A549 (cell line): ENCODE measurements around the gene TJP3. TPM values are rescaled to one million over a fixed set of nuclear protein-coding genes. Genes with fewer than 3 reads are reported as not detected.
A peak's percentile ranks its signal among the peaks of the same experiment; 100 is the strongest.

Experiments used
- ATAC-seq, 2 experiments: fragments of 200-7000 bp in 1 of 2; fragments of >200 bp in 1 of 2; cut with Nextera tagmentation in 1 of 2; cut with Tn5 transposase in 1 of 2; 3 replicates each; pipeline versions ENCODE4 v1.8.0 to v1.9.1; 2018 to 2020; ENCODE audit warnings: mild to moderate bottlenecking in 1 of 2, moderate library complexity in 1 of 2
- CTCF ChIA-PET: fragments of 300-600 bp; sonication (Branson Sonifier 250); formaldehyde crosslinking; extraction: SDS; loops from one replicate; lab custom pipeline; 2021; ENCODE audit warnings: antibody characterized with exemption, inconsistent platforms; lab: Yijun Ruan, JAX
- POLR2A ChIA-PET: fragments of 350-600 bp; formaldehyde crosslinking; extraction: SDS; loops from one replicate; lab custom pipeline; 2021; ENCODE audit warnings: antibody characterized with exemption, inconsistent platforms; lab: Yijun Ruan, JAX
- DNase-seq, 2 experiments: peaks; one replicate each; pipeline versions ENCODE4 v3.0.0 to v3.0.0-alpha.2; 2011 to 2016; ENCODE audit warnings: low read depth in 1 of 2, low spot score in 1 of 2
- FAIRE-seq: peaks from 2 replicates; lab custom pipeline; 2011; peaks lifted over from hg19 to GRCh38; lab: Jason Lieb, UNC
- H3K27ac ChIP-seq, 2 experiments: fragments of >200 bp; sonication (Bioruptor Twin); formaldehyde crosslinking; 3 replicates each; pipeline ENCODE4 v1.5.1; 2016 to 2017
- H3K4me1 ChIP-seq: fragments of >200 bp; sonication (Bioruptor Twin); formaldehyde crosslinking; 3 replicates; pipeline ENCODE4 v1.6.1; 2016
- H3K4me2 ChIP-seq: fragments of >200 bp; sonication (Bioruptor Twin); formaldehyde crosslinking; 3 replicates; pipeline ENCODE4 v1.6.1; 2016
- H3K4me3 ChIP-seq: fragments of >200 bp; sonication (Bioruptor Twin); formaldehyde crosslinking; 3 replicates; pipeline ENCODE4 v1.5.1; 2016
- H3K9me3 ChIP-seq: fragments of >200 bp; sonication (Bioruptor Twin); formaldehyde crosslinking; 3 replicates; pipeline ENCODE4 v1.6.1; 2016
- CBX2 ChIP-seq: fragments of 200-600 bp; sonication (generic); IDR thresholded peaks from 2 replicates; pipeline ENCODE4 v1.6.1; 2016; ENCODE audit warnings: low read depth, mild to moderate bottlenecking, borderline replicate concordance
- CEBPB ChIP-seq, 2 experiments: fragments of >200 bp in 1 of 2; sonication (Bioruptor Twin) in 1 of 2; formaldehyde crosslinking in 1 of 2; IDR thresholded peaks; 2 replicates each; pipeline ENCODE4 v1.6.1; 2012 to 2016
- CTCF ChIP-seq: fragments of >200 bp; sonication (Bioruptor Twin); formaldehyde crosslinking; IDR thresholded peaks from 3 replicates; pipeline ENCODE4 v1.5.1; 2016
- EHMT2 ChIP-seq: fragments of 200-600 bp; sonication (generic); IDR thresholded peaks from 2 replicates; pipeline ENCODE4 v1.6.1; 2016; ENCODE audit warnings: antibody characterized with exemption, low read depth, mild to moderate bottlenecking, moderate library complexity
- FOSB ChIP-seq: fragments of 250-450 bp; sonication (Bioruptor Pico); IDR thresholded peaks from 2 replicates; pipeline ENCODE4 v1.5.0; 2020; ENCODE audit warnings: mild to moderate bottlenecking, moderate library complexity
- FOSL2 ChIP-seq, 2 experiments: fragments of 450-650 bp in 1 of 2; fragments of >200 bp in 1 of 2; sonication (Bioruptor Twin) in 1 of 2; formaldehyde crosslinking; IDR thresholded peaks; 2 replicates each; pipeline versions ENCODE4 v1.5.0 to v1.6.1; 2016 to 2020; ENCODE audit warnings: mild to moderate bottlenecking in 1 of 2, moderate library complexity in 1 of 2
- FOXS1 ChIP-seq: fragments of 250-450 bp; sonication (Bioruptor Pico); IDR thresholded peaks from 2 replicates; pipeline ENCODE4 v1.5.0; 2020; ENCODE audit warnings: mild to moderate bottlenecking, moderate library complexity
- HES2 ChIP-seq: fragments of >200 bp; sonication (Bioruptor Twin); formaldehyde crosslinking; IDR thresholded peaks from 2 replicates; pipeline ENCODE4 v1.6.1; 2016
- HMGXB4 ChIP-seq: fragments of 250-450 bp; sonication (Bioruptor Pico); IDR thresholded peaks from 2 replicates; pipeline ENCODE4 v1.5.0; 2021; ENCODE audit warnings: mild to moderate bottlenecking, moderate library complexity, borderline replicate concordance
- HOXA7 ChIP-seq: fragments of 250-450 bp; sonication (Bioruptor Pico); IDR thresholded peaks from 2 replicates; pipeline ENCODE4 v1.5.0; 2020; ENCODE audit warnings: mild to moderate bottlenecking, moderate library complexity
- JUNB ChIP-seq: fragments of >200 bp; sonication (Bioruptor Twin); formaldehyde crosslinking; IDR thresholded peaks from 2 replicates; pipeline ENCODE4 v1.6.1; 2016
- KDM1A ChIP-seq: fragments of 200-600 bp; sonication (generic); IDR thresholded peaks from 2 replicates; pipeline ENCODE4 v1.6.1; 2016; ENCODE audit warnings: low read depth, mild to moderate bottlenecking
- MAFK ChIP-seq: fragments of 450-650 bp; IDR thresholded peaks from 2 replicates; pipeline ENCODE4 v1.6.1; 2014; ENCODE audit not compliant: partially characterized antibody
- MYC ChIP-seq: IDR thresholded peaks from 2 replicates; pipeline ENCODE4 v1.6.1; 2012; ENCODE audit warnings: mild to moderate bottlenecking, inconsistent platforms, low read length, improper control_type of control experiment, borderline replicate concordance
- NFE2L2 ChIP-seq: fragments of 150-350 bp; conservative IDR thresholded peaks from 2 replicates; pipeline ENCODE4 v1.6.1; 2014; ENCODE audit warnings: low read length
- PBX3 ChIP-seq: IDR thresholded peaks from 2 replicates; pipeline ENCODE4 v1.6.1; 2012
- PHF8 ChIP-seq: fragments of 200-600 bp; sonication (generic); IDR thresholded peaks from 2 replicates; pipeline ENCODE4 v1.6.1; 2016; ENCODE audit warnings: low read depth, mild to moderate bottlenecking, antibody characterized with exemption, moderate library complexity, borderline replicate concordance
- POLR2AphosphoS2 ChIP-seq: conservative IDR thresholded peaks from 2 replicates; pipeline ENCODE4 v1.6.1; 2012; ENCODE audit warnings: low read length, improper control_type of control experiment, inconsistent platforms
- RAD21 ChIP-seq, 2 experiments: fragments of >200 bp in 1 of 2; sonication (Bioruptor Twin) in 1 of 2; formaldehyde crosslinking in 1 of 2; IDR thresholded peaks in 1 of 2; conservative IDR thresholded peaks in 1 of 2; 2 replicates in 1 of 2; 3 replicates in 1 of 2; pipeline ENCODE4 v1.6.1; 2012 to 2018; ENCODE audit warnings: inconsistent platforms in 1 of 2
- RCOR1 ChIP-seq: fragments of 150-350 bp; IDR thresholded peaks from 2 replicates; pipeline ENCODE4 v1.6.1; 2014; ENCODE audit warnings: antibody characterized with exemption, low read length, low read depth
- REST ChIP-seq: fragments of 200-600 bp; sonication (generic); IDR thresholded peaks from 2 replicates; pipeline ENCODE4 v1.6.1; 2016; ENCODE audit warnings: antibody characterized with exemption, mild to moderate bottlenecking, moderate library complexity
- TP53 ChIP-seq: fragments of 250-450 bp; sonication (Bioruptor Pico); IDR thresholded peaks from 2 replicates; pipeline ENCODE4 v1.5.0; 2021; ENCODE audit warnings: mild to moderate bottlenecking, moderate library complexity
- ZSCAN20 ChIP-seq: fragments of 250-450 bp; sonication (Bioruptor Pico); IDR thresholded peaks from 2 replicates; pipeline ENCODE4 v1.8.0; 2022; ENCODE audit warnings: mild to moderate bottlenecking, moderate library complexity
- WGBS: methylation state at CpG from one replicate; pipeline ENCODE4 v1.1.6; 2017; ENCODE audit errors: missing lambda C conversion rate; 5-methylcytosine and 5-hydroxymethylcytosine counted together
- polyA plus RNA-seq, 4 experiments: library from polyadenylated mRNA; depleted of rRNA in 3 of 4; stranded (reverse); fragments of >200 nt; fragmentation: RNase III in 1 of 4; extraction: RNeasy Plus Mini Kit Qiagen cat#74134 plus additional on column Dnase treatment in 1 of 4; gene quantifications; 2 replicates in 3 of 4; 3 replicates in 1 of 4; pipeline ENCODE4 v1.2.3, GENCODE V29; 2011 to 2017

The TJP3 gene
- polyA plus RNA-seq, 2 of the 4 experiments (the other 2 are of a cell fraction): 1.5 to 2.3 TPM

GRCh38 chr19:3698386-3698950 is 9.7 kb upstream of the TJP3 start:
- no peak for ATAC-seq
- H3K4me2 ChIP-seq: peak overlapping the region; percentile 99; the same call in 1 of the 3 replicates
- no peak for FAIRE-seq
- no peaks in the 10 kb centered on the region for H3K9me3 ChIP-seq
- no peak overlapping the region for H3K4me3 ChIP-seq
- no peak overlapping the region for H3K27ac ChIP-seq
- peaks cover 4% of the 10 kb centered on the region; the same call in 1 of the 3 replicates for H3K4me1 ChIP-seq
- ChIA-PET CTCF (interaction anchor here (1.0 to 3.5 kb wide), 5 partner anchors 11 to 64 kb away, joined by 3 to 18 read pairs (median 3); partner anchors contain the start of gene TJP3), POLR2A (no interaction called here)
- no peak for DNase-seq
- TF ChIP-seq REST (no peak), JUNB (no peak), TP53 (CRISPR knock-in tag) (no peak), MYC (no peak), FOSB (no peak), CBX2 (no peak), FOXS1 (no peak), FOSL2 (IDR thresholded peaks at IDR 0.05) (no peak), FOSL2 (CRISPR knock-in tag; IDR thresholded peaks at IDR 0.05) (no peak), HES2 (no peak), HMGXB4 (CRISPR knock-in tag) (no peak), CTCF (no peak), PBX3 (no peak), EHMT2 (no peak)
- WGBS: 73% methylated on average over 9 of the region's 12 CpGs

- Histone ChIP-seq H3K4me1 (peaks cover 4% of the 10 kb centered on the region; the same call in 1 of the 3 replicates), H3K4me3 (peak overlapping the region; percentile 95), H3K4me2 (peak overlapping the region; percentile 99), H3K9me3 (no peaks in the 10 kb centered on the region), H3K27ac (peak overlapping the region; percentile 86 to 98)
- ChIA-PET CTCF (interaction anchor here (1.0 to 3.4 kb wide), 5 partner anchors 10 to 154 kb away, joined by 3 to 13 read pairs (median 3); partner anchors contain the start of gene TJP3), POLR2A (no interaction called here)
- no CpG with 5 or more reads among the region's 34 CpGs for WGBS
- no peak for DNase-seq
- TF ChIP-seq PHF8: no peak
- TF ChIP-seq RAD21 (conservative IDR thresholded peaks at IDR 0.05 in 1 of 2, IDR thresholded peaks at IDR 0.05 in 1 of 2): no peak
- no peak for TF ChIP-seq ZSCAN20 (CRISPR knock-in tag)
- TF ChIP-seq MYC: no peak
- TF ChIP-seq NFE2L2: no peak
- TF ChIP-seq KDM1A: no peak
- no peak for TF ChIP-seq RCOR1
- no peak for TF ChIP-seq MAFK
- no peak for TF ChIP-seq POLR2AphosphoS2
- no peak for TF ChIP-seq HOXA7 (CRISPR knock-in tag)
- no peak for TF ChIP-seq TP53 (CRISPR knock-in tag)
- TF ChIP-seq CEBPB (IDR thresholded peaks at IDR 0.05): no peak
- peak in 1 of 2 experiments; percentile 39; a peak in 3 of 6 replicates for ATAC-seq
- FAIRE-seq: no peak
Measured at GRCh38 chr19:3698974-3699740, 9.0 kb upstream of the TJP3 start.
